Adrenal gland (tissue), 5 donors: ENCODE results near the gene FTCDNL1.

Experiments used
- CTCF ChIP-seq, 6 experiments: fragments of 450-650 bp in 4 of 6; fragments of 200-600 bp in 2 of 6; sonication (generic) in 1 of 6; IDR thresholded peaks; 1 replicate in 5 of 6; 2 replicates in 1 of 6; pipeline versions ENCODE4 v1.5.1 to v1.8.0; 2016 to 2021; ENCODE audit warnings: antibody characterized with exemption in 6 of 6, mild to moderate bottlenecking in 2 of 6, moderate library complexity in 1 of 6
- POLR2A ChIP-seq, 2 donors: fragments of 450-650 bp; IDR thresholded peaks; one replicate each; pipeline ENCODE4 v1.6.1; 2017; ENCODE audit warnings: antibody characterized with exemption in 2 of 2, mild to moderate bottlenecking in 2 of 2, moderate library complexity in 1 of 2
- donor health status: DM: no; HTN: no; CAD: no.

- TF ChIP-seq POLR2A (IDR thresholded peaks at IDR 0.05) (no peak), CTCF (IDR thresholded peaks at IDR 0.05) (no peak)
These were observed 724 bp downstream of the FTCDNL1 start for GRCh38 chr2:199850218-199850717.
